ENCODE measurements around the gene OTOS. TPM values are rescaled to one million over a fixed set of nuclear protein-coding genes. Genes with fewer than 3 reads are reported as not detected.
A peak's percentile ranks its signal among the peaks of the same experiment; 100 is the strongest.

OTOS gene
- total RNA-seq, 6 experiments from 2014 or later = not detected

- DNase-seq = peak in 1 of 3 donors; percentile 46
Measured at GRCh38 chr2:240162032-240162431, 21.6 kb upstream of the OTOS start.

GRCh38 chr2:240161087-240161750 is 20.8 kb upstream of the OTOS start:
- no peak overlapping the region for H3K27ac ChIP-seq
- DNase-seq (peak in 1 of 3 donors; percentile 42), ATAC-seq (no peak)
- whole genome bisulfite sequencing (ENCODE audit: insufficient coverage, low coverage, low lambda C conversion rate, missing lambda C conversion rate) = 49% methylated on average over 2 of the region's 21 CpGs
- intact Hi-C loops (cut with DNase I) = no loop called here
- no peaks in the 10 kb centered on the region for H3K27me3 ChIP-seq
- H3K4me1 ChIP-seq = no peaks in the 10 kb centered on the region
- no peak overlapping the region for H3K4me3 ChIP-seq
- H3K36me3 ChIP-seq = no peaks in the 10 kb centered on the region
- no peaks in the 10 kb centered on the region for H3K9me3 ChIP-seq
- TF ChIP-seq CTCF (IDR thresholded peaks at IDR 0.05) (no peak), POLR2A (IDR thresholded peaks at IDR 0.05) (no peak)

More at GRCh38 chr2:240162032-240162431, 21.6 kb upstream of the OTOS start:
- H3K27ac ChIP-seq = no peak overlapping the region
- no peaks in the 10 kb centered on the region for H3K36me3 ChIP-seq
- H3K4me1 ChIP-seq = no peaks in the 10 kb centered on the region
- intact Hi-C loops (cut with DNase I) = no loop called here
- no peaks in the 10 kb centered on the region for H3K27me3 ChIP-seq
- no peak for ATAC-seq
- H3K9me3 ChIP-seq = no peaks in the 10 kb centered on the region
- TF ChIP-seq POLR2A (IDR thresholded peaks at IDR 0.05) = no peak
- TF ChIP-seq CTCF (IDR thresholded peaks at IDR 0.05) = no peak
- 57% methylated on average over 5 of the region's 5 CpGs for WGBS (ENCODE audit: insufficient coverage, low coverage, low lambda C conversion rate, missing lambda C conversion rate)
- no peak overlapping the region for H3K4me3 ChIP-seq

- intact Hi-C loops (cut with DNase I) = no loop called here
- DNase-seq (peak in 1 of 3 donors; percentile 32), ATAC-seq (peak in 1 of 4 donors; percentile 13)
- H3K27ac ChIP-seq = no peak overlapping the region
- TF ChIP-seq POLR2A (IDR thresholded peaks at IDR 0.05) = no peak
- TF ChIP-seq CTCF (IDR thresholded peaks at IDR 0.05) = no peak
- H3K9me3 ChIP-seq = no peaks in the 10 kb centered on the region
- H3K27me3 ChIP-seq = no peaks in the 10 kb centered on the region
- H3K36me3 ChIP-seq = no peaks in the 10 kb centered on the region
- no peak overlapping the region for H3K4me3 ChIP-seq
- WGBS (ENCODE audit: insufficient coverage, low coverage, low lambda C conversion rate, missing lambda C conversion rate) = 83% methylated on average over 4 of the region's 18 CpGs
- H3K4me1 ChIP-seq = no peaks in the 10 kb centered on the region
Measured at GRCh38 chr2:240160291-240161086, 20.0 kb upstream of the OTOS start.

- 81% methylated on average over 16 of the region's 21 CpGs for WGBS (ENCODE audit: insufficient coverage, low coverage, low lambda C conversion rate, missing lambda C conversion rate)
- Histone ChIP-seq H3K27me3 (no peaks in the 10 kb centered on the region), H3K4me3 (no peak overlapping the region), H3K27ac (no peak overlapping the region), H3K9me3 (no peaks in the 10 kb centered on the region), H3K4me1 (no peaks in the 10 kb centered on the region), H3K36me3 (no peaks in the 10 kb centered on the region)
- DNase-seq (peak in 1 of 3 donors; percentile 22), ATAC-seq (no peak)
- TF ChIP-seq CTCF (IDR thresholded peaks at IDR 0.05) (no peak), POLR2A (IDR thresholded peaks at IDR 0.05) (no peak)
- intact Hi-C loops (cut with DNase I) = no loop called here
Measured at GRCh38 chr2:240159251-240159839, 18.9 kb upstream of the OTOS start.
